HFF-Myc (cell line): ENCODE data around the gene TRIO.

Experiments used
- DNase-seq: peaks from one replicate; pipeline ENCODE4 v3.0.0-alpha.2; 2011; ENCODE audit warnings: low read depth; ENCODE audit errors: extremely low read depth
- H3K4me3 ChIP-seq: replicated peaks from 2 replicates; pipeline ENCODE4 v1.5.1; 2011; ENCODE audit warnings: low read depth, mild to moderate bottlenecking, control low read depth, low read length
- CTCF ChIP-seq: IDR thresholded peaks from 2 replicates; pipeline ENCODE4 v1.5.1; 2012; ENCODE audit warnings: mild to moderate bottlenecking, low read depth, low read length, control low read depth; ENCODE audit errors: missing control alignments

The TRIO gene

GRCh38 chr5:14187660-14188059 is 44.5 kb downstream of the TRIO start:
- TF ChIP-seq CTCF = no peak
- no peak for DNase-seq
- H3K4me3 ChIP-seq = no peak overlapping the region

- no peak for DNase-seq
- TF ChIP-seq CTCF = no peak
- H3K4me3 ChIP-seq = no peak overlapping the region
Measured at GRCh38 chr5:14188778-14189177, 45.6 kb downstream of the TRIO start.

GRCh38 chr5:14189680-14190079 is 46.5 kb downstream of the TRIO start:
- DNase-seq = no peak
- no peak for TF ChIP-seq CTCF
- no peak overlapping the region for H3K4me3 ChIP-seq

GRCh38 chr5:14190194-14191164 is 47.3 kb downstream of the TRIO start:
- 0 out of 2 replicates have a peak overlapping the region, but pooled peaks have one; percentile 7 for H3K4me3 ChIP-seq
- DNase-seq = peak; percentile 89
- no peak for TF ChIP-seq CTCF

GRCh38 chr5:14191325-14191724 is 48.2 kb downstream of the TRIO start:
- H3K4me3 ChIP-seq = no peak overlapping the region
- no peak for DNase-seq
- no peak for TF ChIP-seq CTCF

GRCh38 chr5:14193496-14193895 is 50.4 kb downstream of the TRIO start:
- DNase-seq = no peak
- no peak for TF ChIP-seq CTCF
- H3K4me3 ChIP-seq = no peak overlapping the region
